ENCODE measurements around the gene C19orf38.

The C19orf38 gene

GRCh38 chr19:10803252-10803651 lies 45.0 kb upstream of the C19orf38 start:
- Histone ChIP-seq H3K9me2 (replicated peaks; ENCODE audit: low read depth, low read length) (no peaks in the 10 kb centered on the region), H3K27me3 (ENCODE audit: insufficient read depth, low read length, poor library complexity, severe bottlenecking) (no peaks in the 10 kb centered on the region), H3K4me2 (ENCODE audit: low read depth, low read length, poor library complexity, severe bottlenecking) (no peak overlapping the region), H3K9me3 (ENCODE audit: insufficient read depth, low read depth, low read length) (no peaks in the 10 kb centered on the region), H3K4me1 (ENCODE audit: insufficient read depth, low read length, poor library complexity, severe bottlenecking) (no peaks in the 10 kb centered on the region), H3K9ac (ENCODE audit: low read depth, low read length, poor library complexity, severe bottlenecking) (no peak overlapping the region), H3F3A (ENCODE audit: low read depth) (no peaks in the 10 kb centered on the region), H4K20me1 (ENCODE audit: insufficient read depth, low read length, poor library complexity, severe bottlenecking) (no peaks in the 10 kb centered on the region), H3K79me2 (ENCODE audit: insufficient read depth, low read length) (no peaks in the 10 kb centered on the region), H2AFZ (ENCODE audit: low read length) (no peak overlapping the region), H3K36me3 (ENCODE audit: insufficient read depth, low read length) (peaks cover 70% of the 10 kb centered on the region; the same call in 1 of the 2 replicates), H3K4me3 (ENCODE audit: low read length, poor library complexity, severe bottlenecking) (no peak overlapping the region)
- TF ChIP-seq CTCF (conservative IDR thresholded peaks at IDR 0.05; ENCODE audit: low read length), result no peak
- TF ChIP-seq EZH2phosphoT487 (IDR thresholded peaks at IDR 0.05; ENCODE audit: borderline replicate concordance), result no peak

- no peak overlapping the region for H3K4me2 ChIP-seq (ENCODE audit: low read depth, low read length, poor library complexity, severe bottlenecking)
- no peak overlapping the region for H3K9ac ChIP-seq (ENCODE audit: low read depth, low read length, poor library complexity, severe bottlenecking)
- no peak for TF ChIP-seq CTCF (conservative IDR thresholded peaks at IDR 0.05; ENCODE audit: low read length)
- no peak for TF ChIP-seq EZH2phosphoT487 (IDR thresholded peaks at IDR 0.05; ENCODE audit: borderline replicate concordance)
- no peaks in the 10 kb centered on the region for H3K9me2 ChIP-seq (replicated peaks; ENCODE audit: low read depth, low read length)
- H3K79me2 ChIP-seq (ENCODE audit: insufficient read depth, low read length), result no peaks in the 10 kb centered on the region
- H3F3A ChIP-seq (ENCODE audit: low read depth), result no peaks in the 10 kb centered on the region
- H3K27me3 ChIP-seq (ENCODE audit: insufficient read depth, low read length, poor library complexity, severe bottlenecking), result no peaks in the 10 kb centered on the region
- no peak overlapping the region for H2AFZ ChIP-seq (ENCODE audit: low read length)
- no peak overlapping the region for H3K4me3 ChIP-seq (ENCODE audit: low read length, poor library complexity, severe bottlenecking)
- no peaks in the 10 kb centered on the region for H4K20me1 ChIP-seq (ENCODE audit: insufficient read depth, low read length, poor library complexity, severe bottlenecking)
- no peaks in the 10 kb centered on the region for H3K9me3 ChIP-seq (ENCODE audit: insufficient read depth, low read depth, low read length)
- H3K36me3 ChIP-seq (ENCODE audit: insufficient read depth, low read length), result peaks cover 76% of the 10 kb centered on the region; the same call in 1 of the 2 replicates
- H3K4me1 ChIP-seq (ENCODE audit: insufficient read depth, low read length, poor library complexity, severe bottlenecking), result no peaks in the 10 kb centered on the region
Observed at GRCh38 chr19:10805065-10805757, 43.0 kb upstream of the C19orf38 start.

GRCh38 chr19:10805758-10806247 lies 42.4 kb upstream of the C19orf38 start:
- no peak overlapping the region for H3K4me2 ChIP-seq (ENCODE audit: low read depth, low read length, poor library complexity, severe bottlenecking)
- no peaks in the 10 kb centered on the region for H3K9me2 ChIP-seq (replicated peaks; ENCODE audit: low read depth, low read length)
- H3K9ac ChIP-seq (ENCODE audit: low read depth, low read length, poor library complexity, severe bottlenecking), result no peak overlapping the region
- TF ChIP-seq CTCF (conservative IDR thresholded peaks at IDR 0.05; ENCODE audit: low read length) (no peak), EZH2phosphoT487 (IDR thresholded peaks at IDR 0.05; ENCODE audit: borderline replicate concordance) (no peak)
- no peak overlapping the region for H3K4me3 ChIP-seq (ENCODE audit: low read length, poor library complexity, severe bottlenecking)
- no peaks in the 10 kb centered on the region for H3F3A ChIP-seq (ENCODE audit: low read depth)
- no peaks in the 10 kb centered on the region for H3K4me1 ChIP-seq (ENCODE audit: insufficient read depth, low read length, poor library complexity, severe bottlenecking)
- H2AFZ ChIP-seq (ENCODE audit: low read length), result no peak overlapping the region
- no peaks in the 10 kb centered on the region for H3K79me2 ChIP-seq (ENCODE audit: insufficient read depth, low read length)
- H3K9me3 ChIP-seq (ENCODE audit: insufficient read depth, low read depth, low read length), result no peaks in the 10 kb centered on the region
- peaks cover 75% of the 10 kb centered on the region; the same call in 1 of the 2 replicates for H3K36me3 ChIP-seq (ENCODE audit: insufficient read depth, low read length)
- H4K20me1 ChIP-seq (ENCODE audit: insufficient read depth, low read length, poor library complexity, severe bottlenecking), result no peaks in the 10 kb centered on the region
- no peaks in the 10 kb centered on the region for H3K27me3 ChIP-seq (ENCODE audit: insufficient read depth, low read length, poor library complexity, severe bottlenecking)

Data from Loucy (cell line).